BJ (cell line): Measurements from ENCODE around the gene CDH23. TPM values are rescaled to one million over a fixed set of nuclear protein-coding genes. Genes with fewer than 3 reads are reported as not detected.

Experiments used
- CTCF ChIA-PET: fragments of 350-600 bp; formaldehyde crosslinking; extraction: SDS; loops from one replicate; lab custom pipeline; 2021; ENCODE audit warnings: antibody characterized with exemption, inconsistent platforms; lab: Yijun Ruan, JAX
- POLR2A ChIA-PET: fragments of 300-600 bp; sonication (Branson Sonifier 250); formaldehyde crosslinking; extraction: SDS; loops from one replicate; lab custom pipeline; 2021; ENCODE audit warnings: antibody characterized with exemption; lab: Charles Lee
- DNase-seq: peaks from one replicate; pipeline ENCODE4 v3.0.0-alpha.2; 2011; ENCODE audit warnings: low read depth
- H3K27me3 ChIP-seq: 2 replicates; pipeline ENCODE4 v1.6.0; 2011; ENCODE audit warnings: low read length; ENCODE audit not compliant: control insufficient read depth, insufficient read depth
- H3K36me3 ChIP-seq: 2 replicates; pipeline ENCODE4 v1.5.1; 2011; ENCODE audit warnings: low read length; ENCODE audit not compliant: control insufficient read depth, insufficient read depth
- H3K4me3 ChIP-seq: 2 replicates; pipeline ENCODE4 v1.5.1; 2011; ENCODE audit warnings: low read depth, mild to moderate bottlenecking, control low read depth, low read length
- CTCF ChIP-seq: IDR thresholded peaks from 2 replicates; pipeline ENCODE4 v1.5.1; 2011; ENCODE audit warnings: low read depth, mild to moderate bottlenecking, control low read depth, inconsistent platforms, low read length, moderate library complexity; ENCODE audit not compliant: insufficient read depth
- polyA plus RNA-seq: library from polyadenylated mRNA; depleted of rRNA; stranded (reverse); fragments of >200 nt; gene quantifications from 2 replicates; pipeline ENCODE4 v1.2.3, GENCODE V29; 2011

The CDH23 gene
- polyA plus RNA-seq, 1 experiment = 0.05 TPM

- DNase-seq = peak; percentile 67
- Histone ChIP-seq H3K36me3 (peaks cover 14% of the 10 kb centered on the region), H3K27me3 (no peaks in the 10 kb centered on the region), H3K4me3 (no peak overlapping the region)
- CTCF ChIA-PET = interaction anchor here (0.6 to 6.7 kb wide), 7 partner anchors 9 to 522 kb away, joined by 3 to 40 read pairs (median 3); no protein-coding TSS in a partner anchor
- no peak for TF ChIP-seq CTCF
- POLR2A ChIA-PET = no interaction called here
Measured at GRCh38 chr10:71835671-71836595, 439.2 kb downstream of the CDH23 start.

GRCh38 chr10:71836596-71836974, 439.9 kb downstream of the CDH23 start:
- H3K4me3 ChIP-seq = no peak overlapping the region
- DNase-seq = no peak
- H3K27me3 ChIP-seq = no peaks in the 10 kb centered on the region
- CTCF ChIA-PET = interaction anchor here (0.9 to 6.7 kb wide), 8 partner anchors 10 to 523 kb away, joined by 3 to 40 read pairs (median 4); no protein-coding TSS in a partner anchor
- no peak for TF ChIP-seq CTCF
- peaks cover 8% of the 10 kb centered on the region for H3K36me3 ChIP-seq
- POLR2A ChIA-PET = no interaction called here

GRCh38 chr10:71837098-71837827, 440.5 kb downstream of the CDH23 start:
- TF ChIP-seq CTCF = peak; percentile 35
- DNase-seq = no peak
- POLR2A ChIA-PET = no interaction called here

DNA sequence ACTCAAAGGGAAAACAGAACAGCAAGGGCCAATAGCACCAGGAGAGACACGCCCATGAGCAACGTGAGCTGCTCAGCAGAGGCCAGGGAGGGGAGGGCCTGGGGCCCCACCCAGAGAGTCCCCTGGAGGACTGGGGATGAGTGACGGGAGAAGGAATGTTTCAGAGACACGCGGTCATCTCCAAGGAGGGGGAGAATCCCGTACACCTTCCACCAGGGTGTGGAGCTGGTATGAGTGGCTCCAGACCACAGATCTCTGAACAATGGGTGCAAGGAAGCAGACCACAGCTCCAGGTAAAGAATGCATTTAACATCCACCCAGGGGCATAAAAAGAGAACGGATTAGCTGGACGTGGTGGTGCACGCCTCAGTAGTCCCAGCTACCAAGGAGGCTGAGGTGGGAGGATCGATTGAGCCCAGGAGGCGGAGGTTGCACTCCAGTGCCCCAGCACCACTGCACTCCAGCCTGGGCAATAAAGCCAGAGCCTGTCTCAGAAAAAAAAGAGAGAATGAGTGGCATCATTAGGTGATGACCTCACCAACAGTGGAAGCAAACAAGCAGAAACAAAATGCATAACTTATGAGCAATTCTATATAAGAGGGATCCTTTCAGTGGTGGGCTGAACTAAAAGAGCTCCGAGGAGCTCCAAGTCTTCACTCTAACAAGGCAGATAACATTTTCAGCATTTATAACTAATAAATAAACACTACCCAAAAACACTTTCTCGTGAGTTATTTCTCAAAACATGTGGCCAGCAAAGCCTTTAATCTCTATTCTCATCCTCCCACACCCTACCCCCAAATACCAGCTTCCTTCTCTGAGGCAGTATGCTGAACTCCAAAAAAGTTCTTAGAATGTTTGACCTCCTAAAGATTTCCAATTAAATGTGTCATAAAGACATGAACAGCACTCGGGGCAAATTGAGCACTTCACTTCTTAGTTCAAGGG, 441.8 kb downstream of the CDH23 start:
- ChIA-PET POLR2A (interaction anchor here (0.6 to 0.8 kb wide), 2 partner anchors 11 to 13 kb away, joined by 3 to 4 read pairs; partner anchors contain the start of gene PSAP), CTCF (interaction anchor here (0.8 to 6.7 kb wide), 3 partner anchors 12 to 58 kb away, joined by 5 to 40 read pairs (median 5); partner anchors contain the start of gene PSAP)
- no peaks in the 10 kb centered on the region for H3K27me3 ChIP-seq

More at GRCh38 chr10:71837098-71837827, 440.5 kb downstream of the CDH23 start:
- H3K36me3 ChIP-seq = peaks cover 3% of the 10 kb centered on the region; the same call in 1 of the 2 replicates
- H3K4me3 ChIP-seq = no peak overlapping the region
- H3K27me3 ChIP-seq = no peaks in the 10 kb centered on the region
- CTCF ChIA-PET = interaction anchor here (0.7 to 6.7 kb wide), 5 partner anchors 12 to 219 kb away, joined by 3 to 40 read pairs (median 5); no protein-coding TSS in a partner anchor

More for the DNA sequence above, 441.8 kb downstream of the CDH23 start:
- no peak for TF ChIP-seq CTCF
- H3K36me3 ChIP-seq = peaks cover 2% of the 10 kb centered on the region
- no peak for DNase-seq
- no peak overlapping the region for H3K4me3 ChIP-seq
